HG03439 (cell line): ENCODE results near the gene GPS2.

ENCODE experiments used
- ATAC-seq: cut with Tn5 transposase; IDR thresholded peaks from one replicate; pipeline ENCODE4 v1.9.1; 2021; ENCODE audit warnings: mild to moderate bottlenecking, moderate library complexity; ENCODE audit not compliant: unreplicated experiment

Gene GPS2

GRCh38 chr17:7318121-7318860, 3.1 kb upstream of the GPS2 start:
- no peak for ATAC-seq

- ATAC-seq, result no peak
These were observed 2.1 kb upstream of the GPS2 start for GRCh38 chr17:7317161-7317803.

GRCh38 chr17:7315570-7316235, 543 bp upstream of the GPS2 start:
- ATAC-seq, result no peak

- no peak for ATAC-seq
These were observed 1.1 kb downstream of the GPS2 start for GRCh38 chr17:7313890-7314718.

- no peak for ATAC-seq
These were observed 1.9 kb downstream of the GPS2 start for GRCh38 chr17:7313088-7313889.

GRCh38 chr17:7312432-7313087, 2.6 kb downstream of the GPS2 start:
- ATAC-seq, result no peak

- no peak for ATAC-seq
These were observed 4.0 kb downstream of the GPS2 start for GRCh38 chr17:7311110-7311705.

GRCh38 chr17:7309628-7310027, 5.5 kb downstream of the GPS2 start:
- no peak for ATAC-seq

- no peak for ATAC-seq
These were observed 6.3 kb downstream of the GPS2 start for GRCh38 chr17:7308625-7309433.

GRCh38 chr17:7307686-7308624, 7.2 kb downstream of the GPS2 start:
- no peak for ATAC-seq

GRCh38 chr17:7306911-7307685, 8.1 kb downstream of the GPS2 start, which contains the start of gene EIF5A:
TSS of gene EIF5A (plus strand) at chr17:7307628. CDS start at chr17:7309636, 2,008 bp downstream.
- peak; percentile 68 for ATAC-seq

GRCh38 chr17:7304179-7304578, 11.0 kb downstream of the GPS2 start:
- ATAC-seq, result no peak

- ATAC-seq, result peak; percentile 64
These were observed 18.8 kb downstream of the GPS2 start for GRCh38 chr17:7296189-7296861.

- ATAC-seq, result no peak
These were observed 19.7 kb downstream of the GPS2 start for GRCh38 chr17:7295230-7296180.

- no peak for ATAC-seq
These were observed 20.5 kb downstream of the GPS2 start, which contains the start of gene YBX2 for GRCh38 chr17:7294614-7295153. TSS of gene YBX2 (minus strand) at chr17:7294639. CDS start at chr17:7294500, 139 bp downstream.
